ENCODE data around the gene FAM120B. TPM values are rescaled to one million over a fixed set of nuclear protein-coding genes. Genes with fewer than 3 reads are reported as not detected.

The FAM120B gene
- total RNA-seq, 1 experiment from 2014 or later = 15.2 TPM

DNA sequence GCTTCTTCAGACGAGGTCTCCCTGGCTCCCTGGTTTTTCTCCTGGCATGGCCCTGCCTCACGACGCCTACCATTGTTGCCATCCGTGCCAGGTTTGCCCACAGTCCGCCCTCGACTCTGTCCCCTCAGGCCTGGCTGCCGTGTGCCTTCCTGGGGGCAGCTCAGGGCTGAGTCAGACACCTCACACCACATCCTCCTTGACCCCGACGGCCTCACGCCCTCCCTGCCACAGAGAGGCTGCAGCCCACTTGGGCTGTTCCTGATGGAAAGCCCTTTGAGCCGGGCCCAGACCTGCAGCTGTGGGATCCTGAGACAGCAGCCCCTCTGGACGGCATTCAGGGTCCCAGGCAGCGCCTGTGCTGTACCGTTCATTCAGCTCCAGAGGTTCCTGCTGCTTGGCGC, 138.3 kb downstream of the FAM120B start:
- ChIA-PET CTCF (interaction anchor here (0.7 kb wide), 1 partner anchor 72 kb away, joined by 5 read pairs; no protein-coding TSS in a partner anchor), POLR2A (no interaction called here)
- Mint-ChIP-seq H3K4me1 (no peaks in the 10 kb centered on the region), H3K36me3 (no peaks in the 10 kb centered on the region), H3K4me3 (no peak overlapping the region), H3K9me3 (no peaks in the 10 kb centered on the region), H3K27me3 (ENCODE audit: low read depth) (no peaks in the 10 kb centered on the region), H3K27ac (no peak overlapping the region)
- TF ChIP-seq, protein P1, sequence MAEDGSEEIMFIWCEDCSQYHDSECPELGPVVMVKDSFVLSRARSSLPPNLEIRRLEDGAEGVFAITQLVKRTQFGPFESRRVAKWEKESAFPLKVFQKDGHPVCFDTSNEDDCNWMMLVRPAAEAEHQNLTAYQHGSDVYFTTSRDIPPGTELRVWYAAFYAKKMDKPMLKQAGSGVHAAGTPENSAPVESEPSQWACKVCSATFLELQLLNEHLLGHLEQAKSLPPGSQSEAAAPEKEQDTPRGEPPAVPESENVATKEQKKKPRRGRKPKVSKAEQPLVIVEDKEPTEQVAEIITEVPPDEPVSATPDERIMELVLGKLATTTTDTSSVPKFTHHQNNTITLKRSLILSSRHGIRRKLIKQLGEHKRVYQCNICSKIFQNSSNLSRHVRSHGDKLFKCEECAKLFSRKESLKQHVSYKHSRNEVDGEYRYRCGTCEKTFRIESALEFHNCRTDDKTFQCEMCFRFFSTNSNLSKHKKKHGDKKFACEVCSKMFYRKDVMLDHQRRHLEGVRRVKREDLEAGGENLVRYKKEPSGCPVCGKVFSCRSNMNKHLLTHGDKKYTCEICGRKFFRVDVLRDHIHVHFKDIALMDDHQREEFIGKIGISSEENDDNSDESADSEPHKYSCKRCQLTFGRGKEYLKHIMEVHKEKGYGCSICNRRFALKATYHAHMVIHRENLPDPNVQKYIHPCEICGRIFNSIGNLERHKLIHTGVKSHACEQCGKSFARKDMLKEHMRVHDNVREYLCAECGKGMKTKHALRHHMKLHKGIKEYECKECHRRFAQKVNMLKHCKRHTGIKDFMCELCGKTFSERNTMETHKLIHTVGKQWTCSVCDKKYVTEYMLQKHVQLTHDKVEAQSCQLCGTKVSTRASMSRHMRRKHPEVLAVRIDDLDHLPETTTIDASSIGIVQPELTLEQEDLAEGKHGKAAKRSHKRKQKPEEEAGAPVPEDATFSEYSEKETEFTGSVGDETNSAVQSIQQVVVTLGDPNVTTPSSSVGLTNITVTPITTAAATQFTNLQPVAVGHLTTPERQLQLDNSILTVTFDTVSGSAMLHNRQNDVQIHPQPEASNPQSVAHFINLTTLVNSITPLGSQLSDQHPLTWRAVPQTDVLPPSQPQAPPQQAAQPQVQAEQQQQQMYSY (CRISPR knock-in tag; IDR thresholded peaks at IDR 0.05) = no peak
- TF ChIP-seq ZNF671 (CRISPR knock-in tag; IDR thresholded peaks at IDR 0.05) (no peak), CBFB (CRISPR knock-in tag; IDR thresholded peaks at IDR 0.05; ENCODE audit: low read depth) (no peak), CREM (CRISPR knock-in tag; IDR thresholded peaks at IDR 0.05) (no peak), GTF2I (CRISPR knock-in tag; conservative IDR thresholded peaks at IDR 0.05) (no peak), ZNF317 (CRISPR knock-in tag; IDR thresholded peaks at IDR 0.05; ENCODE audit: borderline replicate concordance, low read depth) (no peak), NR2C2 (CRISPR knock-in tag; IDR thresholded peaks at IDR 0.05) (no peak), ETV6 (CRISPR knock-in tag; IDR thresholded peaks at IDR 0.05) (no peak), TCF7 (CRISPR knock-in tag; IDR thresholded peaks at IDR 0.05; ENCODE audit: low read depth) (no peak), AR (CRISPR knock-in tag; IDR thresholded peaks at IDR 0.05) (no peak), STAT6 (CRISPR knock-in tag; conservative IDR thresholded peaks at IDR 0.05; ENCODE audit: low read depth) (no peak), ZNF263 (CRISPR knock-in tag; IDR thresholded peaks at IDR 0.05; ENCODE audit: low read depth) (no peak), GRHL2 (CRISPR knock-in tag; IDR thresholded peaks at IDR 0.05; ENCODE audit: insufficient replicate concordance, severe bottlenecking) (no peak), ATF6 (CRISPR knock-in tag; IDR thresholded peaks at IDR 0.05) (no peak), ZNF425 (CRISPR knock-in tag; conservative IDR thresholded peaks at IDR 0.05) (no peak), MXD4 (CRISPR knock-in tag; IDR thresholded peaks at IDR 0.05; ENCODE audit: borderline replicate concordance) (no peak), MYBL2 (CRISPR knock-in tag; IDR thresholded peaks at IDR 0.05) (no peak), NR1H2 (CRISPR knock-in tag; IDR thresholded peaks at IDR 0.05) (no peak)
- TF ChIP-seq, protein P2, sequence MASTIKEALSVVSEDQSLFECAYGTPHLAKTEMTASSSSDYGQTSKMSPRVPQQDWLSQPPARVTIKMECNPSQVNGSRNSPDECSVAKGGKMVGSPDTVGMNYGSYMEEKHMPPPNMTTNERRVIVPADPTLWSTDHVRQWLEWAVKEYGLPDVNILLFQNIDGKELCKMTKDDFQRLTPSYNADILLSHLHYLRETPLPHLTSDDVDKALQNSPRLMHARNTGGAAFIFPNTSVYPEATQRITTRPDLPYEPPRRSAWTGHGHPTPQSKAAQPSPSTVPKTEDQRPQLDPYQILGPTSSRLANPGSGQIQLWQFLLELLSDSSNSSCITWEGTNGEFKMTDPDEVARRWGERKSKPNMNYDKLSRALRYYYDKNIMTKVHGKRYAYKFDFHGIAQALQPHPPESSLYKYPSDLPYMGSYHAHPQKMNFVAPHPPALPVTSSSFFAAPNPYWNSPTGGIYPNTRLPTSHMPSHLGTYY (CRISPR knock-in tag; IDR thresholded peaks at IDR 0.05) = no peak
- DNase-seq (ENCODE audit: low spot score) (no peak), ATAC-seq (no peak)

Measured in WTC11 (cell line).